ENCODE results near the gene DISC1. TPM values are rescaled to one million over a fixed set of nuclear protein-coding genes. Genes with fewer than 3 reads are reported as not detected.
"Not testable (repeated sequence)": the region's sequence is repeated elsewhere in the genome, so short reads cannot be mapped to it uniquely, and the experiment has no call there.

The DISC1 gene
- total RNA-seq, 1 experiment from 2014 or later: 0.36 TPM

DNA sequence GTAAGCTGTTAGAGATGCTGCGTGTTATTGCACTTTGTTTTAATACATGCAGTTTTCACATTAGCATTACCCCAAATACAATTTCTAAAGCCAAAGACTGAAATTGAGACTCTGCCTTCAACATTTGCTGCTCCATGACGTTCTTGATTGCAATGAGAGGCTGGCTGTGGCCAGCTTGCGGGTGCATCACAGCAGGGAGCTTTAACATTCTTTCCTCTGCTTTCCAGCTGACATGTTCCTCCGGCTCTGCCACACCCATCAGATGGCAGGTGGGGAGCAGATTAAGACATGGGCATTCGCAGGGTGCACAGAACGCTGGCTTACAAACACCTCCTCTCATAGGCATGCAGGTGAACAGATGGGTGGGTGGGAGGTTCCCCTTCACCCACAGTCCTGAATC lies 314.1 kb downstream of the DISC1 start:
- in situ Hi-C loops (cut with HindIII; ENCODE audit: low pct_unique_long_range_greater_than_20kb, low sequenced_read_pairs) (no loop called here), intact Hi-C loops (cut with micrococcal nuclease; ENCODE audit: unreplicated experiment) (no loop called here)
- no peak for TF ChIP-seq SIN3A (IDR thresholded peaks at IDR 0.05; ENCODE audit: borderline replicate concordance, insufficient read depth, low read depth, low read length)
- no peak for TF ChIP-seq POLR2AphosphoS5 (IDR thresholded peaks at IDR 0.05; ENCODE audit: low read depth, low read length)
- no peak for TF ChIP-seq TCF7L2 (IDR thresholded peaks at IDR 0.05; ENCODE audit: low read depth, low read length)
- TF ChIP-seq, protein P1, sequence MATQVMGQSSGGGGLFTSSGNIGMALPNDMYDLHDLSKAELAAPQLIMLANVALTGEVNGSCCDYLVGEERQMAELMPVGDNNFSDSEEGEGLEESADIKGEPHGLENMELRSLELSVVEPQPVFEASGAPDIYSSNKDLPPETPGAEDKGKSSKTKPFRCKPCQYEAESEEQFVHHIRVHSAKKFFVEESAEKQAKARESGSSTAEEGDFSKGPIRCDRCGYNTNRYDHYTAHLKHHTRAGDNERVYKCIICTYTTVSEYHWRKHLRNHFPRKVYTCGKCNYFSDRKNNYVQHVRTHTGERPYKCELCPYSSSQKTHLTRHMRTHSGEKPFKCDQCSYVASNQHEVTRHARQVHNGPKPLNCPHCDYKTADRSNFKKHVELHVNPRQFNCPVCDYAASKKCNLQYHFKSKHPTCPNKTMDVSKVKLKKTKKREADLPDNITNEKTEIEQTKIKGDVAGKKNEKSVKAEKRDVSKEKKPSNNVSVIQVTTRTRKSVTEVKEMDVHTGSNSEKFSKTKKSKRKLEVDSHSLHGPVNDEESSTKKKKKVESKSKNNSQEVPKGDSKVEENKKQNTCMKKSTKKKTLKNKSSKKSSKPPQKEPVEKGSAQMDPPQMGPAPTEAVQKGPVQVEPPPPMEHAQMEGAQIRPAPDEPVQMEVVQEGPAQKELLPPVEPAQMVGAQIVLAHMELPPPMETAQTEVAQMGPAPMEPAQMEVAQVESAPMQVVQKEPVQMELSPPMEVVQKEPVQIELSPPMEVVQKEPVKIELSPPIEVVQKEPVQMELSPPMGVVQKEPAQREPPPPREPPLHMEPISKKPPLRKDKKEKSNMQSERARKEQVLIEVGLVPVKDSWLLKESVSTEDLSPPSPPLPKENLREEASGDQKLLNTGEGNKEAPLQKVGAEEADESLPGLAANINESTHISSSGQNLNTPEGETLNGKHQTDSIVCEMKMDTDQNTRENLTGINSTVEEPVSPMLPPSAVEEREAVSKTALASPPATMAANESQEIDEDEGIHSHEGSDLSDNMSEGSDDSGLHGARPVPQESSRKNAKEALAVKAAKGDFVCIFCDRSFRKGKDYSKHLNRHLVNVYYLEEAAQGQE (IDR thresholded peaks at IDR 0.05; ENCODE audit: insufficient read depth in 1 of 2, low read depth in 2 of 2, low read length in 1 of 2): no peak
- TF ChIP-seq, protein P2, sequence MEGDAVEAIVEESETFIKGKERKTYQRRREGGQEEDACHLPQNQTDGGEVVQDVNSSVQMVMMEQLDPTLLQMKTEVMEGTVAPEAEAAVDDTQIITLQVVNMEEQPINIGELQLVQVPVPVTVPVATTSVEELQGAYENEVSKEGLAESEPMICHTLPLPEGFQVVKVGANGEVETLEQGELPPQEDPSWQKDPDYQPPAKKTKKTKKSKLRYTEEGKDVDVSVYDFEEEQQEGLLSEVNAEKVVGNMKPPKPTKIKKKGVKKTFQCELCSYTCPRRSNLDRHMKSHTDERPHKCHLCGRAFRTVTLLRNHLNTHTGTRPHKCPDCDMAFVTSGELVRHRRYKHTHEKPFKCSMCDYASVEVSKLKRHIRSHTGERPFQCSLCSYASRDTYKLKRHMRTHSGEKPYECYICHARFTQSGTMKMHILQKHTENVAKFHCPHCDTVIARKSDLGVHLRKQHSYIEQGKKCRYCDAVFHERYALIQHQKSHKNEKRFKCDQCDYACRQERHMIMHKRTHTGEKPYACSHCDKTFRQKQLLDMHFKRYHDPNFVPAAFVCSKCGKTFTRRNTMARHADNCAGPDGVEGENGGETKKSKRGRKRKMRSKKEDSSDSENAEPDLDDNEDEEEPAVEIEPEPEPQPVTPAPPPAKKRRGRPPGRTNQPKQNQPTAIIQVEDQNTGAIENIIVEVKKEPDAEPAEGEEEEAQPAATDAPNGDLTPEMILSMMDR (IDR thresholded peaks at IDR 0.05): no peak
- DNase-seq (ENCODE audit: low read depth, low spot score) (no peak), ATAC-seq (no peak)
- Histone ChIP-seq H3K36me3 (ENCODE audit: control insufficient read depth, insufficient read depth, low read length) (no peaks in the 10 kb centered on the region), H3K4me3 (ENCODE audit: low read depth in 2 of 2, low read length in 2 of 2) (no peak overlapping the region), H3K9me3 (ENCODE audit: control insufficient read depth, insufficient read depth, low read depth, low read length) (no peaks in the 10 kb centered on the region), H3K27me3 (ENCODE audit: control insufficient read depth, insufficient read depth, low read length) (peaks cover 2% of the 10 kb centered on the region; the same call in 1 of the 2 replicates), H3K4me1 (ENCODE audit: control insufficient read depth, insufficient read depth, low read length) (no peaks in the 10 kb centered on the region), H3K27ac (ENCODE audit: low read length) (no peak overlapping the region)
- ChIA-PET POLR2A (no interaction called here), CTCF (no interaction called here)
- BruUV-seq (replicated peaks): no TSS peak

DNA sequence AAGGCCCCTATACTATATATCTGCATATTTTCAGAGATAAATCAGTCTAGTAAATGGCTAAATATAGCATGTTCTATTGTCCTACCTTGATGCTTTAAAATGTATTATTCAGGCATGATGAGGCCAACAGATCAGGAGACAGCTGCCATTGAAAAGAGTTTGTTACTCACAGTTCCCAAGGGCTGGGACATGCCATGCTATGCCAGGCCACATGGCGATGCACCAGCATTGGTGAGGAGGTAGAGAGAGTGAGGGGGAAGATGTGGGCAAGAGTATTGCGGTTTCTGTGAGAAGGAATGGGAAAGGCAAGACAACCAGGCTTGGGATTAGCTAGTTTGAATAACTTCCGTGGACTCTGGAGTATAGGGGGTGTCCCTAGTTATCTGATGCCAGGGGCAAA lies 316.5 kb downstream of the DISC1 start:
- CTCF ChIA-PET: no interaction called here
- in situ Hi-C loops (cut with HindIII; ENCODE audit: low pct_unique_long_range_greater_than_20kb, low sequenced_read_pairs) (no loop called here), intact Hi-C loops (cut with micrococcal nuclease; ENCODE audit: unreplicated experiment) (no loop called here)
- Histone ChIP-seq H3K4me3 (ENCODE audit: low read depth in 2 of 2, low read length in 2 of 2) (no peak overlapping the region), H3K27me3 (ENCODE audit: control insufficient read depth, insufficient read depth, low read length) (0 out of 2 replicates have a peak, but pooled peaks cover 2% of the 10 kb centered on the region), H3K9me3 (ENCODE audit: control insufficient read depth, insufficient read depth, low read depth, low read length) (no peaks in the 10 kb centered on the region), H3K27ac (ENCODE audit: low read length) (no peak overlapping the region), H3K36me3 (ENCODE audit: control insufficient read depth, insufficient read depth, low read length) (no peaks in the 10 kb centered on the region), H3K4me1 (ENCODE audit: control insufficient read depth, insufficient read depth, low read length) (no peaks in the 10 kb centered on the region)
- ATAC-seq: no peak
- TF ChIP-seq TCF7L2 (IDR thresholded peaks at IDR 0.05; ENCODE audit: low read depth, low read length) (no peak), POLR2AphosphoS5 (IDR thresholded peaks at IDR 0.05; ENCODE audit: low read depth, low read length) (no peak), SIN3A (IDR thresholded peaks at IDR 0.05; ENCODE audit: borderline replicate concordance, insufficient read depth, low read depth, low read length) (no peak)
- TF ChIP-seq, protein P2 (IDR thresholded peaks at IDR 0.05): no peak
- TF ChIP-seq, protein P1 (IDR thresholded peaks at IDR 0.05; ENCODE audit: insufficient read depth in 1 of 2, low read depth in 2 of 2, low read length in 1 of 2): no peak
- DNase-seq (ENCODE audit: low read depth, low spot score): no peak
- no TSS peak for BruUV-seq (replicated peaks)
- POLR2A ChIA-PET: no interaction called here

DNA sequence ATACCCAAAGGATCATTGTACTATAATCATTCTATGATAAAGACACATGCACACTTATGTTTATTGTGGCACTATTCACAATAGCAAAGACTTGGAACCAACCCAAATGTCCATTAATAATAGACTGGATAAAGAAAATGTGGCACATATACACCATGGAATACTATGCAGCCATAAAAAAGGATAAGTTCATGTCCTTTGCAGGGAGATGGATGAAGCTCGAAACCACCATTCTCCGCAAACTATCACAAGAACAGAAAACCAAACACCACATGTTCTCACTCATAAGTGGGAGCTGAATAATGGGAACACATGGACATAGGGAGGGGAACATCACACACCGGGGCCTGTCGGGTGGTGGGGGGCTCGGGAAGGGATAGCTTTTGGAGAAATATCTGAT lies 321.5 kb downstream of the DISC1 start:
- H3K27me3 ChIP-seq (ENCODE audit: control insufficient read depth, insufficient read depth, low read length); H3K4me3 ChIP-seq (ENCODE audit: low read depth in 2 of 2, low read length in 2 of 2); POLR2A ChIA-PET; CTCF ChIA-PET; BruUV-seq (replicated peaks); in situ Hi-C loops (cut with HindIII; ENCODE audit: low pct_unique_long_range_greater_than_20kb, low sequenced_read_pairs); intact Hi-C loops (cut with micrococcal nuclease; ENCODE audit: unreplicated experiment); ATAC-seq; H3K27ac ChIP-seq (ENCODE audit: low read length); H3K9me3 ChIP-seq (ENCODE audit: control insufficient read depth, insufficient read depth, low read depth, low read length); H3K4me1 ChIP-seq (ENCODE audit: control insufficient read depth, insufficient read depth, low read length); DNase-seq (ENCODE audit: low read depth, low spot score); H3K36me3 ChIP-seq (ENCODE audit: control insufficient read depth, insufficient read depth, low read length): not testable (repeated sequence)
